Measurements from ENCODE around the gene ATP6V1C2.

DNA sequence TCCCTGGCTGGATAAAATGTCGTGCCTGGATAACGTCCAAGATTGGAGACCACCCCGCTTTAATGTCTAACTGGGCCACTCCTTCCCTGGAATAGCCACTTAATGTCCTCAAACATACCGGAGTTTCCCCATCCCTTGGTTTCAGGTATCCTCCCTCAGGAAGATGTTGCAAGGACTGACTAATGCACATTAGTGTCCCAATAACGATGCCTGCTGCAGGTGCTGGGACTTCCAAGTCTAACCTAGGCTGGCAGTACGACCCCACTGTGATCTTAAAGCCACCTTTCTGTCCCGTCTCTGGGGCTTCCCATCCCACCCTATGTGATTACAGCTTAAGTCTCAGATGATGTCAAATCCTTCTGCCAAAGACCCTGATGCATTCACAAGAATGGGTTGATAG, 1.1 kb upstream of the ATP6V1C2 start:
- TF ChIP-seq, protein P1, sequence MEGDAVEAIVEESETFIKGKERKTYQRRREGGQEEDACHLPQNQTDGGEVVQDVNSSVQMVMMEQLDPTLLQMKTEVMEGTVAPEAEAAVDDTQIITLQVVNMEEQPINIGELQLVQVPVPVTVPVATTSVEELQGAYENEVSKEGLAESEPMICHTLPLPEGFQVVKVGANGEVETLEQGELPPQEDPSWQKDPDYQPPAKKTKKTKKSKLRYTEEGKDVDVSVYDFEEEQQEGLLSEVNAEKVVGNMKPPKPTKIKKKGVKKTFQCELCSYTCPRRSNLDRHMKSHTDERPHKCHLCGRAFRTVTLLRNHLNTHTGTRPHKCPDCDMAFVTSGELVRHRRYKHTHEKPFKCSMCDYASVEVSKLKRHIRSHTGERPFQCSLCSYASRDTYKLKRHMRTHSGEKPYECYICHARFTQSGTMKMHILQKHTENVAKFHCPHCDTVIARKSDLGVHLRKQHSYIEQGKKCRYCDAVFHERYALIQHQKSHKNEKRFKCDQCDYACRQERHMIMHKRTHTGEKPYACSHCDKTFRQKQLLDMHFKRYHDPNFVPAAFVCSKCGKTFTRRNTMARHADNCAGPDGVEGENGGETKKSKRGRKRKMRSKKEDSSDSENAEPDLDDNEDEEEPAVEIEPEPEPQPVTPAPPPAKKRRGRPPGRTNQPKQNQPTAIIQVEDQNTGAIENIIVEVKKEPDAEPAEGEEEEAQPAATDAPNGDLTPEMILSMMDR (IDR thresholded peaks at IDR 0.05; ENCODE audit: low read depth, low read length): no peak
- no peak for TF ChIP-seq EZH2phosphoT487 (IDR thresholded peaks at IDR 0.05; ENCODE audit: low read depth)

All from OCI-LY3 (cell line).